ENCODE data around the gene MRGPRF. TPM values are rescaled to one million over a fixed set of nuclear protein-coding genes. Genes with fewer than 3 reads are reported as not detected.
A peak's percentile ranks its signal among the peaks of the same experiment; 100 is the strongest.

MRGPRF gene
- total RNA-seq, 1 experiment from 2014 or later, result 0.76 TPM

- RAD21 ChIA-PET (ENCODE audit: low non-redundant PET in 1 of 2, low total read pairs in 2 of 2, uncharacterized antibody in 2 of 2, unreplicated experiment in 2 of 2), result interaction anchor here in 1 of 2 experiments (0.9 kb wide), 1 partner anchor 31 kb away, joined by 3 read pairs; no protein-coding TSS in a partner anchor
- DNase-seq (ENCODE audit: low read depth, low spot score), result peak; percentile 68
- Histone ChIP-seq H3K4me1 (ENCODE audit: control insufficient read depth in 1 of 2, insufficient read depth in 2 of 2, low read length in 2 of 2) (peaks cover 4 to 25% of the 10 kb centered on the region in 2 experiments; a peak in 3 of 4 replicates), H3K4me3 (replicated peaks in 1 of 2; ENCODE audit: low read depth in 1 of 2, low read length in 2 of 2) (peak overlapping the region; percentile 20 to 25; a peak in 3 of 4 replicates), H2AFZ (ENCODE audit: low read depth, low read length, poor library complexity, severe bottlenecking) (peak overlapping the region; percentile 87), H4K20me1 (ENCODE audit: insufficient read depth) (no peaks in the 10 kb centered on the region), H3K27me3 (ENCODE audit: insufficient read depth, low read length) (no peaks in the 10 kb centered on the region), H3K27ac (ENCODE audit: low read depth, low read length) (peak overlapping the region; percentile 17; the same call in 1 of the 2 replicates), H3K9me2 (ENCODE audit: insufficient read depth) (no peaks in the 10 kb centered on the region), H3K4me2 (ENCODE audit: low read length) (peak overlapping the region; percentile 68), H3K9ac (ENCODE audit: low read length) (peak overlapping the region; percentile 21; the same call in 1 of the 2 replicates), H3K79me2 (ENCODE audit: insufficient read depth, low read length) (peaks cover 6% of the 10 kb centered on the region), H3K36me3 (ENCODE audit: control insufficient read depth in 1 of 2, insufficient read depth in 2 of 2, low read length in 2 of 2) (no peaks in the 10 kb centered on the region), H3K9me3 (ENCODE audit: control insufficient read depth in 1 of 2, insufficient read depth in 1 of 2, low read depth in 1 of 2, low read length in 2 of 2) (no peaks in the 10 kb centered on the region)
- POLR2A ChIA-PET, result interaction anchor here (1.3 kb wide), 1 partner anchor 34 kb away, joined by 8 read pairs; no protein-coding TSS in a partner anchor
- no TSS peak for BruUV-seq (replicated peaks)
- CTCF ChIA-PET, result interaction anchor here (0.6 to 1.4 kb wide), 17 partner anchors 9 to 246 kb away, joined by 3 to 7 read pairs (median 3); partner anchors contain the start of gene IGHMBP2
- intact Hi-C loops (cut with micrococcal nuclease), result loop anchor here (2.0 to 10.0 kb wide), 2 partner anchors 90 to 140 kb away; no protein-coding TSS in a partner anchor
- peak; percentile 84 for ATAC-seq
- TF ChIP-seq POLR2A (IDR thresholded peaks at IDR 0.05; ENCODE audit: borderline replicate concordance, extremely low read depth, insufficient read depth, insufficient read length) (no peak), FOSL1 (IDR thresholded peaks at IDR 0.05; ENCODE audit: low read depth) (no peak), TCF7L2 (IDR thresholded peaks at IDR 0.05; ENCODE audit: borderline replicate concordance, extremely low read depth, insufficient read depth, insufficient read length) (peak; percentile 39), CEBPB (IDR thresholded peaks at IDR 0.05; ENCODE audit: low read depth) (no peak), ZNF274 (IDR thresholded peaks at IDR 0.05; ENCODE audit: low read depth, low read length) (no peak), EZH2phosphoT487 (IDR thresholded peaks at IDR 0.05; ENCODE audit: borderline replicate concordance) (no peak), SIN3A (IDR thresholded peaks at IDR 0.05; ENCODE audit: low read depth) (no peak), ZFX (IDR thresholded peaks at IDR 0.05) (no peak), SRF (IDR thresholded peaks at IDR 0.05; ENCODE audit: low read depth) (no peak), YY1 (IDR thresholded peaks at IDR 0.05; ENCODE audit: extremely low read depth, insufficient replicate concordance, low read depth, low read length) (no peak), RAD21 (IDR thresholded peaks at IDR 0.05; ENCODE audit: low read depth) (peak; percentile 78), EZH2 (IDR thresholded peaks at IDR 0.05) (no peak), SP1 (IDR thresholded peaks at IDR 0.05; ENCODE audit: low read depth) (no peak), ZBTB33 (IDR thresholded peaks at IDR 0.05; ENCODE audit: extremely low read depth, insufficient replicate concordance, low read length) (no peak), CBX3 (IDR thresholded peaks at IDR 0.05; ENCODE audit: low read depth) (peak; percentile 58; the same call in 1 of the 2 replicates)
- TF ChIP-seq, protein P1, sequence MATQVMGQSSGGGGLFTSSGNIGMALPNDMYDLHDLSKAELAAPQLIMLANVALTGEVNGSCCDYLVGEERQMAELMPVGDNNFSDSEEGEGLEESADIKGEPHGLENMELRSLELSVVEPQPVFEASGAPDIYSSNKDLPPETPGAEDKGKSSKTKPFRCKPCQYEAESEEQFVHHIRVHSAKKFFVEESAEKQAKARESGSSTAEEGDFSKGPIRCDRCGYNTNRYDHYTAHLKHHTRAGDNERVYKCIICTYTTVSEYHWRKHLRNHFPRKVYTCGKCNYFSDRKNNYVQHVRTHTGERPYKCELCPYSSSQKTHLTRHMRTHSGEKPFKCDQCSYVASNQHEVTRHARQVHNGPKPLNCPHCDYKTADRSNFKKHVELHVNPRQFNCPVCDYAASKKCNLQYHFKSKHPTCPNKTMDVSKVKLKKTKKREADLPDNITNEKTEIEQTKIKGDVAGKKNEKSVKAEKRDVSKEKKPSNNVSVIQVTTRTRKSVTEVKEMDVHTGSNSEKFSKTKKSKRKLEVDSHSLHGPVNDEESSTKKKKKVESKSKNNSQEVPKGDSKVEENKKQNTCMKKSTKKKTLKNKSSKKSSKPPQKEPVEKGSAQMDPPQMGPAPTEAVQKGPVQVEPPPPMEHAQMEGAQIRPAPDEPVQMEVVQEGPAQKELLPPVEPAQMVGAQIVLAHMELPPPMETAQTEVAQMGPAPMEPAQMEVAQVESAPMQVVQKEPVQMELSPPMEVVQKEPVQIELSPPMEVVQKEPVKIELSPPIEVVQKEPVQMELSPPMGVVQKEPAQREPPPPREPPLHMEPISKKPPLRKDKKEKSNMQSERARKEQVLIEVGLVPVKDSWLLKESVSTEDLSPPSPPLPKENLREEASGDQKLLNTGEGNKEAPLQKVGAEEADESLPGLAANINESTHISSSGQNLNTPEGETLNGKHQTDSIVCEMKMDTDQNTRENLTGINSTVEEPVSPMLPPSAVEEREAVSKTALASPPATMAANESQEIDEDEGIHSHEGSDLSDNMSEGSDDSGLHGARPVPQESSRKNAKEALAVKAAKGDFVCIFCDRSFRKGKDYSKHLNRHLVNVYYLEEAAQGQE (IDR thresholded peaks at IDR 0.05; ENCODE audit: low read depth), result no peak
- TF ChIP-seq, protein P2, sequence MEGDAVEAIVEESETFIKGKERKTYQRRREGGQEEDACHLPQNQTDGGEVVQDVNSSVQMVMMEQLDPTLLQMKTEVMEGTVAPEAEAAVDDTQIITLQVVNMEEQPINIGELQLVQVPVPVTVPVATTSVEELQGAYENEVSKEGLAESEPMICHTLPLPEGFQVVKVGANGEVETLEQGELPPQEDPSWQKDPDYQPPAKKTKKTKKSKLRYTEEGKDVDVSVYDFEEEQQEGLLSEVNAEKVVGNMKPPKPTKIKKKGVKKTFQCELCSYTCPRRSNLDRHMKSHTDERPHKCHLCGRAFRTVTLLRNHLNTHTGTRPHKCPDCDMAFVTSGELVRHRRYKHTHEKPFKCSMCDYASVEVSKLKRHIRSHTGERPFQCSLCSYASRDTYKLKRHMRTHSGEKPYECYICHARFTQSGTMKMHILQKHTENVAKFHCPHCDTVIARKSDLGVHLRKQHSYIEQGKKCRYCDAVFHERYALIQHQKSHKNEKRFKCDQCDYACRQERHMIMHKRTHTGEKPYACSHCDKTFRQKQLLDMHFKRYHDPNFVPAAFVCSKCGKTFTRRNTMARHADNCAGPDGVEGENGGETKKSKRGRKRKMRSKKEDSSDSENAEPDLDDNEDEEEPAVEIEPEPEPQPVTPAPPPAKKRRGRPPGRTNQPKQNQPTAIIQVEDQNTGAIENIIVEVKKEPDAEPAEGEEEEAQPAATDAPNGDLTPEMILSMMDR (IDR thresholded peaks at IDR 0.05 in 2 of 3, conservative IDR thresholded peaks at IDR 0.05 in 1 of 3; ENCODE audit: borderline replicate concordance in 1 of 3, insufficient read depth in 1 of 3, low read depth in 2 of 3, low read length in 2 of 3), result peak; percentile 82 to 86 (median 84)
These were observed 31.3 kb upstream of the MRGPRF start for GRCh38 chr11:69044111-69045013.
